Subcutaneous abdominal adipose tissue (tissue), 5 donors: Measurements from ENCODE around the gene MMS22L.
"Not testable (repeated sequence)": the region's sequence is repeated elsewhere in the genome, so short reads cannot be mapped to it uniquely, and the experiment has no call there.

Source experiments
- H3K27ac ChIP-seq: one replicate; pipeline ENCODE4 v1.7.0; 2013; ENCODE audit warnings: low read depth, mild to moderate bottlenecking, inconsistent platforms, low read length, moderate library complexity
- H3K27me3 ChIP-seq, 5 donors: one replicate each; pipeline ENCODE4 v1.7.0; 2013; ENCODE audit warnings: low read length in 5 of 5, inconsistent platforms in 1 of 5; ENCODE audit not compliant: control insufficient read depth in 5 of 5, insufficient read depth in 4 of 5
- H3K36me3 ChIP-seq, 5 donors: one replicate each; pipeline ENCODE4 v1.7.0; 2013; ENCODE audit warnings: low read length in 5 of 5; ENCODE audit not compliant: control insufficient read depth in 5 of 5, insufficient read depth in 5 of 5
- H3K4me1 ChIP-seq, 5 donors: one replicate each; pipeline ENCODE4 v1.7.0; 2013; ENCODE audit warnings: low read length in 5 of 5, mild to moderate bottlenecking in 3 of 5, moderate library complexity in 1 of 5; ENCODE audit not compliant: control insufficient read depth in 5 of 5, insufficient read depth in 5 of 5
- H3K4me3 ChIP-seq, 5 donors: one replicate each; pipeline ENCODE4 v1.7.0; 2013; ENCODE audit warnings: low read length in 5 of 5, low read depth in 1 of 5
- H3K9ac ChIP-seq, 5 donors: one replicate each; pipeline ENCODE4 v1.7.0; 2013; ENCODE audit warnings: low read length in 5 of 5, mild to moderate bottlenecking in 4 of 5, moderate library complexity in 3 of 5
- H3K9me3 ChIP-seq, 5 donors: one replicate each; pipeline ENCODE4 v1.7.0; 2013; ENCODE audit warnings: low read length in 5 of 5; ENCODE audit not compliant: control insufficient read depth in 5 of 5
- donor health status: healthy.
- donor health status: healthy.
- donor health status: healthy.
- donor health status: healthy.
- donor health status: healthy.

The MMS22L gene

GRCh38 chr6:97160280-97160679, 122.7 kb downstream of the MMS22L start:
- no peaks in the 10 kb centered on the region for H3K27me3 ChIP-seq
- no peak overlapping the region for H3K27ac ChIP-seq
- H3K4me3 ChIP-seq = no peak overlapping the region
- no peak overlapping the region for H3K9ac ChIP-seq
- H3K9me3 ChIP-seq = no peaks in the 10 kb centered on the region
- no peaks in the 10 kb centered on the region for H3K4me1 ChIP-seq
- peaks cover 0 to 18% (median 8%) of the 10 kb centered on the region in 5 donors for H3K36me3 ChIP-seq

DNA sequence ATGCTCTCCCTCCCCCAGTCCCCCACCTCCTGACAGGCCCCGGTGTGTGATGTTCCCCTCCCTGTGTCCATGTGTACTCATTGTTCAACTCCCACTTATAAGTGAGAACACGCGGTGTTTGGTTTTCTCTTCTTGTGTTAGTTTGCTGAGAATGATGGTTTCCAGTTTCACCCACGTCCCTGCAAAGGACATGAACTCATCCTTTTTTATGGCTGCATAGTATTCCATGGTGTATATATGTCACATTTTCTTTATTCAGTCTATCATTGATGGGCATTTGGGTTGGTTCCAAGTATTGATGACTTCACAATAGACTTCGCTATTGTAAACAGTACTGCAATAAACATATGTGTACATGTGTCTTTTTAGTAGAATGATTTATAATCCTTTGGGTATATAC, 127.6 kb downstream of the MMS22L start:
- H3K9me3 ChIP-seq, H3K27me3 ChIP-seq, H3K27ac ChIP-seq, H3K4me1 ChIP-seq, H3K4me3 ChIP-seq, H3K9ac ChIP-seq: not testable (repeated sequence)
- H3K36me3 ChIP-seq = peaks cover 0 to 11% (median 7%) of the 10 kb centered on the region in 5 donors

- no peaks in the 10 kb centered on the region for H3K27me3 ChIP-seq
- no peaks in the 10 kb centered on the region for H3K4me1 ChIP-seq
- H3K9me3 ChIP-seq = no peaks in the 10 kb centered on the region
- H3K27ac ChIP-seq = no peak overlapping the region
- H3K4me3 ChIP-seq = no peak overlapping the region
- H3K9ac ChIP-seq = no peak overlapping the region
- H3K36me3 ChIP-seq = peaks cover 0 to 10% (median 7%) of the 10 kb centered on the region in 5 donors
Observed at GRCh38 chr6:97154015-97154414, 129.0 kb downstream of the MMS22L start.

GRCh38 chr6:97151601-97152000, 131.4 kb downstream of the MMS22L start:
- Histone ChIP-seq H3K27me3 (no peaks in the 10 kb centered on the region), H3K27ac (no peak overlapping the region), H3K9ac (no peak overlapping the region), H3K4me1 (no peaks in the 10 kb centered on the region), H3K9me3 (no peaks in the 10 kb centered on the region), H3K4me3 (no peak overlapping the region), H3K36me3 (peaks cover 0 to 23% (median 7%) of the 10 kb centered on the region in 5 donors)

GRCh38 chr6:97150932-97151331, 132.1 kb downstream of the MMS22L start:
- H3K4me1 ChIP-seq = no peaks in the 10 kb centered on the region
- H3K27me3 ChIP-seq = no peaks in the 10 kb centered on the region
- H3K36me3 ChIP-seq = peaks cover 0 to 23% (median 7%) of the 10 kb centered on the region in 5 donors
- H3K9me3 ChIP-seq = no peaks in the 10 kb centered on the region
- H3K9ac ChIP-seq = no peak overlapping the region
- H3K4me3 ChIP-seq = no peak overlapping the region
- no peak overlapping the region for H3K27ac ChIP-seq

DNA sequence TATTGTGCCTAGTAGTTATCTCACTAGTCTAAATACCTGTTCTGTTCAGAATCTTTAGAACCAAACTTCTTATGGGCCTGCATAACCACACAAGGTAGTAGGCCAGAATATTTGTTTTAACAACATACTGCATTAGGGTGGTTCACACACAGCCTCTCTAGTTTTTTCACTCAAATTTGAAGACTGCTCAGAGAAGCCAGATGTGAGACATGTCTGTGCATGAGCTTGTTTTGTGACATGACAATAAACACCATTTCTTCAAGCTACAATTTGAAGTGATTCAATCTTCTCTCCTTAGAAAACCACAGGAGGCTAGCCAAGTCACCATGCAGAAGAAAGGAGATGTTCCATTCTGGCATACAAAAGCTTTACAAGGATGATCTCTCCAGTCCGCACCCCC, 135.6 kb downstream of the MMS22L start:
- Histone ChIP-seq H3K36me3 (peaks cover 0 to 29% (median 7%) of the 10 kb centered on the region in 5 donors), H3K9ac (no peak overlapping the region), H3K4me1 (no peaks in the 10 kb centered on the region), H3K4me3 (no peak overlapping the region), H3K9me3 (no peaks in the 10 kb centered on the region), H3K27ac (no peak overlapping the region), H3K27me3 (no peaks in the 10 kb centered on the region)

DNA sequence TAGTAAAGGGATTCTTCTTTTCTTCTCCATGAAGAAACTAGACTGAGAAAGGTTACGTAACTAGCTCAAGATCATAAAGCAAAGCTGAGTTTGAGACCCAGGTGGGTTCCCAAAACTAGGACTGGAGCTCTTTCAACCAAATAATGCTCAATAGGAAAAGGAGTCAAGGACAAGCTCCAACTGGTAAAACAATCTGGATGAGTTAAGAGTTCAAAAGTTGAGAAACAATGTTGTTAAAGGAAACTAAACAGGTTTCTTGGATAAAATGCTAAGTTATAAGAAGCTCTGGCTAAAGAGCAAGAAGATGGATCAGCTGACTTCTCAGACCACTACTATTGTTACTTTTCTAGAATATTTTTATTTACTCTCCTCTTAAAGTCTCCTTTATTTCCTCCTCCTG, 137.3 kb downstream of the MMS22L start:
- Histone ChIP-seq H3K9me3 (no peaks in the 10 kb centered on the region), H3K27ac (no peak overlapping the region), H3K4me3 (no peak overlapping the region), H3K36me3 (peaks cover 0 to 20% (median under 1%) of the 10 kb centered on the region in 5 donors), H3K27me3 (no peaks in the 10 kb centered on the region), H3K4me1 (no peaks in the 10 kb centered on the region), H3K9ac (no peak overlapping the region)

- Histone ChIP-seq H3K36me3 (peaks cover 0 to 7% (median 0%) of the 10 kb centered on the region in 5 donors), H3K27ac (no peak overlapping the region), H3K9ac (no peak overlapping the region), H3K27me3 (no peaks in the 10 kb centered on the region), H3K4me1 (no peaks in the 10 kb centered on the region), H3K4me3 (no peak overlapping the region), H3K9me3 (no peaks in the 10 kb centered on the region)
Observed at GRCh38 chr6:97141756-97142155, 141.3 kb downstream of the MMS22L start.

- no peaks in the 10 kb centered on the region for H3K36me3 ChIP-seq
- H3K27ac ChIP-seq = no peak overlapping the region
- H3K9me3 ChIP-seq = no peaks in the 10 kb centered on the region
- no peaks in the 10 kb centered on the region for H3K4me1 ChIP-seq
- no peak overlapping the region for H3K9ac ChIP-seq
- H3K4me3 ChIP-seq = no peak overlapping the region
- no peaks in the 10 kb centered on the region for H3K27me3 ChIP-seq
Observed at GRCh38 chr6:97138581-97138980, 144.4 kb downstream of the MMS22L start.

DNA sequence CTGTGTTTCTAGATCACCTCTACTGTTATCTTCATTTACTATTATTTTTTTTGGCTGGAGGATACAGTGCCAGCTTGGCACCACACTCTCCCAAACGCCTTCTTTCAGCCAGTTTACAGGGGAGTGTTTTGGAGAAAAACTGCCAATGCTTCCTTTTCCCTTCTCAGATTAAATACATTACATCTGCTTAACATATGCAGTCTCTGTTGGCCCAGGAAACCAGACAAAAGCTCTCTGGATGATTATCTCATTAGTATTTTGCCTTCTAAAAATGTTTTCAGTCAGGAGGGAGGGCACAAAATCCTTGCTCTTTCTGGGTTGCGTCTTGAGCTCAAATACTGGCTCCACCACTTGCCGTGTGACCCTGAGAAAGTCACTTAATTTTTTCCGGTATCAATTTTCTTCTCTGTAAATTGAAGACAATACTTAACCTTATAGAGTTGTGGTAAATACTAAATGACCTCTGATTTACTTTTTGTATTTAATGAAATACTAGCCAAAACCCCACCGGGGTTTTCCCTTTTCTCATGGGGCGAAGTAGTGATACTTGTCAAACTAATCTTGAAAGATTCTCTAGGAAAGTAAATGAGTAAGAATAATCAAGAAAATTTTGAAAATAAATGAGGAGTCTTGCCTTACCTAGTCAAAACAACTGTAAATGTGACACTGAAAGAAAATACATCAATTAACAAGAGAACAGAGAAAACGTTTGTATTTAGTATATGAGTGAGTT, 146.2 kb downstream of the MMS22L start:
- no peaks in the 10 kb centered on the region for H3K4me1 ChIP-seq
- H3K4me3 ChIP-seq = no peak overlapping the region
- H3K9me3 ChIP-seq = no peaks in the 10 kb centered on the region

More for the DNA sequence above, 146.2 kb downstream of the MMS22L start:
- Histone ChIP-seq H3K27ac (no peak overlapping the region), H3K27me3 (no peaks in the 10 kb centered on the region), H3K9ac (no peak overlapping the region), H3K36me3 (no peaks in the 10 kb centered on the region)
